MCF 10A (cell line): ENCODE data around the gene LIMA1. TPM values are rescaled to one million over a fixed set of nuclear protein-coding genes. Genes with fewer than 3 reads are reported as not detected.
"Not testable (repeated sequence)": the region's sequence is repeated elsewhere in the genome, so short reads cannot be mapped to it uniquely, and the experiment has no call there.

Source experiments
- BruUV-seq: library from RNA; stranded (reverse); fragments of 400-500 nt; replicated peaks from 2 replicates; lab custom pipeline; 2021; lab: Mats Ljungman, UMichigan
- CTCF ChIA-PET: fragments of 300-600 bp; sonication (Branson Sonifier 250); formaldehyde crosslinking; extraction: SDS; loops from one replicate; lab custom pipeline; 2021; ENCODE audit warnings: antibody characterized with exemption, inconsistent platforms; lab: Yijun Ruan, JAX
- POLR2A ChIA-PET: fragments of 300-600, 350-650 bp; sonication (Branson Sonifier 250); formaldehyde crosslinking; extraction: SDS; loops from one replicate; lab custom pipeline; 2020; ENCODE audit warnings: antibody characterized with exemption, inconsistent platforms; lab: Yijun Ruan, JAX
- DNase-seq: peaks from one replicate; pipeline ENCODE4 v3.0.0-alpha.2; 2018; ENCODE audit not compliant: unreplicated experiment
- H3K27ac Mint-ChIP-seq: one replicate; pipeline ENCODE4 v1.8.0; 2022; ENCODE audit warnings: mild to moderate bottlenecking, low read depth, mixed read lengths; ENCODE audit not compliant: unreplicated experiment
- H3K27me3 Mint-ChIP-seq: one replicate; pipeline ENCODE4 v1.8.0; 2022; ENCODE audit warnings: mixed read lengths; ENCODE audit not compliant: insufficient read depth, unreplicated experiment
- H3K36me3 Mint-ChIP-seq: one replicate; pipeline ENCODE4 v1.8.0; 2022; ENCODE audit warnings: mild to moderate bottlenecking, moderate library complexity, mixed read lengths; ENCODE audit not compliant: insufficient read depth, unreplicated experiment
- H3K4me1 Mint-ChIP-seq: one replicate; pipeline ENCODE4 v1.8.0; 2022; ENCODE audit warnings: mixed read lengths; ENCODE audit not compliant: insufficient read depth, unreplicated experiment
- H3K4me3 Mint-ChIP-seq: one replicate; pipeline ENCODE4 v1.8.0; 2022; ENCODE audit warnings: mild to moderate bottlenecking, moderate library complexity, mixed read lengths; ENCODE audit not compliant: unreplicated experiment
- H3K9me3 Mint-ChIP-seq: one replicate; pipeline ENCODE4 v1.8.0; 2022; ENCODE audit warnings: mixed read lengths; ENCODE audit not compliant: unreplicated experiment
- intact Hi-C: fragments of 100-400 bp; cut with micrococcal nuclease; formaldehyde crosslinking; loops from 2 replicates; pipeline ENCODE4 v1.14.1; 2022
- total RNA-seq: library from RNA; stranded (reverse); gene quantifications from 2 replicates; pipeline ENCODE4 v1.2.3, GENCODE V29; 2022
- TF ChIP-seq, protein P1 (sequence below): fragments of 200-600 bp; IDR thresholded peaks from one replicate; pipeline ENCODE4 v1.8.0; 2022; ENCODE audit warnings: antibody characterized with exemption, mild to moderate bottlenecking; ENCODE audit not compliant: unreplicated experiment

Gene LIMA1
- total RNA-seq, 1 experiment from 2014 or later, result 86.0 TPM

DNA sequence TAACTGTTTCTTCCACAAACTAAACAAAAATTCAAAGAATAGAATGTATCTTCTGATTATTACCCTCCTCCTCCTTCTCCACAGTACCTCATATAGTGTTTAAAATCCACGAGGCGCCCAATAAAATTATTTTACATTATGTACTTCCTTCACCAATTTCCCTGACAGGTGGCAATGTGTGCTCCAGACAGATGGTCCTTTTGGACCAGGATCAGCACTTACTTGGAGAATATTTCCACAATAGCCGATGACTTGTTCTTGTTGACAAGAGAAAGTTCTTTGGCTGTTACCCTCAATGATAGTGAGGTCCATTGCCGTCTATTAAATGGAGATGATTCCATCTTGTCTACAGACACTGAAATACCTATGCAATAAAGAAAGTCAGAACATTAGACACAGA lies 34.9 kb downstream of the LIMA1 start:
- Mint-ChIP-seq H3K9me3 (no peaks in the 10 kb centered on the region), H3K36me3 (peaks cover 9% of the 10 kb centered on the region), H3K4me1 (peaks cover 23% of the 10 kb centered on the region), H3K27ac (no peak overlapping the region), H3K4me3 (no peak overlapping the region), H3K27me3 (no peaks in the 10 kb centered on the region)
- intact Hi-C loops, result no loop called here
- POLR2A ChIA-PET, result interaction anchor here (2.8 kb wide), 1 partner anchor 27 kb away, joined by 55 read pairs; no protein-coding TSS in a partner anchor
- no peak for DNase-seq
- BruUV-seq, result no TSS peak
- TF ChIP-seq, protein P1, sequence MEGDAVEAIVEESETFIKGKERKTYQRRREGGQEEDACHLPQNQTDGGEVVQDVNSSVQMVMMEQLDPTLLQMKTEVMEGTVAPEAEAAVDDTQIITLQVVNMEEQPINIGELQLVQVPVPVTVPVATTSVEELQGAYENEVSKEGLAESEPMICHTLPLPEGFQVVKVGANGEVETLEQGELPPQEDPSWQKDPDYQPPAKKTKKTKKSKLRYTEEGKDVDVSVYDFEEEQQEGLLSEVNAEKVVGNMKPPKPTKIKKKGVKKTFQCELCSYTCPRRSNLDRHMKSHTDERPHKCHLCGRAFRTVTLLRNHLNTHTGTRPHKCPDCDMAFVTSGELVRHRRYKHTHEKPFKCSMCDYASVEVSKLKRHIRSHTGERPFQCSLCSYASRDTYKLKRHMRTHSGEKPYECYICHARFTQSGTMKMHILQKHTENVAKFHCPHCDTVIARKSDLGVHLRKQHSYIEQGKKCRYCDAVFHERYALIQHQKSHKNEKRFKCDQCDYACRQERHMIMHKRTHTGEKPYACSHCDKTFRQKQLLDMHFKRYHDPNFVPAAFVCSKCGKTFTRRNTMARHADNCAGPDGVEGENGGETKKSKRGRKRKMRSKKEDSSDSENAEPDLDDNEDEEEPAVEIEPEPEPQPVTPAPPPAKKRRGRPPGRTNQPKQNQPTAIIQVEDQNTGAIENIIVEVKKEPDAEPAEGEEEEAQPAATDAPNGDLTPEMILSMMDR, result no peak
- CTCF ChIA-PET, result interaction anchor here (0.6 to 1.7 kb wide), 3 partner anchors 10 to 67 kb away, joined by 3 to 7 read pairs (median 3); no protein-coding TSS in a partner anchor

DNA sequence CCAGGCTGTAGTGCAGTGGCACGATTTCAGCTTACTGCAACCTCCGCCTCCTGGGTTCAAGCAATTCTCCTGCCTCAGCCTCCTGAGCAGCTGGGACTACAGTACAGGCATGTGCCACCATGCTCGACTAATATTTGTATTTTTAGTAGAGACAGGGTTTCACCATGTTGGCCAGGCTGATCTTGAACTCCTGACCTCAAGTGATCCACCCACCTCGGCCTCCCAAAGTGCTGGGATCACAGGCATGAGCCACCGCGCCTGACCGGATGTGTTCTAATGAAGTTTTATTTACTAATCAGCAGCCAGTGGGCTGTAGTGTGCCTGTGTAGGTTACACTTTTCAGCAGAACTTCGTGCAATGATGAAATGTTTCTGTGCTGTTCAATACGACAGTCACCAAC lies 35.7 kb downstream of the LIMA1 start:
- peaks cover 11% of the 10 kb centered on the region for H3K36me3 Mint-ChIP-seq
- not testable (repeated sequence) for H3K27me3 Mint-ChIP-seq, DNase-seq, H3K4me3 Mint-ChIP-seq, BruUV-seq, H3K9me3 Mint-ChIP-seq
- POLR2A ChIA-PET, result interaction anchor here (1.2 to 2.8 kb wide), 7 partner anchors 11 to 65 kb away, joined by 4 to 55 read pairs (median 11); partner anchors contain the start of gene LIMA1
- intact Hi-C loops, result loop anchor here (1.0 kb wide), 1 partner anchor 25 kb away; no protein-coding TSS in a partner anchor
- CTCF ChIA-PET, result interaction anchor here (1.5 to 1.7 kb wide), 2 partner anchors 67 to 136 kb away, joined by 5 to 7 read pairs; partner anchors contain the start of gene COX14
- H3K27ac Mint-ChIP-seq, result peak overlapping the region; percentile 53
- peaks cover 19% of the 10 kb centered on the region for H3K4me1 Mint-ChIP-seq

DNA sequence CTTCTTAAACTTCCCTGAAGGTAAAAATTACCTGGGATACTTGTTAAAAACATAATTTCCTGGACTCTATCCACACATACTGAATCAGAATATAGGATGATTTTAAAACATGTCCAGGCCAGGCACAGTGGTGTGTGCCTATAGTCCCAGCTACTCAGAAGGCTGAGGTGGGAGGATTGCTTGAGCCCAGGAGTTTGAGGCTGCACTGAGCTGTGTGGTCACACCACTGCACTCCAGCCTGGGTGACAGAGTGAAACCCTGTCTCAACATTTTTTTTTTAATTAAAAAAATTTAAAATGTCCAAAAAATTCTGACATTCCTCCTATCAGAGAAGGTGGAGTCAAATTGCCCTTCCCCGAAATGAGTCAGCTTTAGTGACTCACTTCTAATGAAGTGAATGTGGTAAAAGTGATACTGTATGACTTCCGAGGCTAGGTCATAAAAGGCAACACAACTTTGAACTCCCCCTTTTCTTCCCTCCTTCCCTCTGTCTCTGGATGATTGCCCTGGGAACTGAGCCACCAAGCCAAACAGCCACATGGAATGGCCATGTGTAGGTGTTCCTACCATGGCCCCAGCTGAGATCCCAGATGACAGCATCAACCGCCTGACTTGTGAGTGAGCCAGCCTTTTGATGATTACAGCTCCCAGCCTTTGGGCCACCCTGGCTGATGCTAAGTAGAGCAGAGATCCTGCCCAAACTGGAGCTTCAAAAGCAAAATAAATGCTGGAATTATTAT lies 36.3 kb downstream of the LIMA1 start:
- CTCF ChIA-PET, result interaction anchor here (0.6 to 1.7 kb wide), 5 partner anchors 25 to 135 kb away, joined by 3 to 7 read pairs (median 5); partner anchors contain the start of gene COX14
- H3K27me3 Mint-ChIP-seq, result no peaks in the 10 kb centered on the region
- H3K4me3 Mint-ChIP-seq, result peak overlapping the region; percentile 30
- H3K27ac Mint-ChIP-seq, result peak overlapping the region; percentile 53
- POLR2A ChIA-PET, result interaction anchor here (0.6 to 2.8 kb wide), 10 partner anchors 12 to 95 kb away, joined by 3 to 55 read pairs (median 8); partner anchors contain the start of gene LIMA1
- peaks cover 15% of the 10 kb centered on the region for H3K4me1 Mint-ChIP-seq
- peaks cover 11% of the 10 kb centered on the region for H3K36me3 Mint-ChIP-seq
- H3K9me3 Mint-ChIP-seq, result no peaks in the 10 kb centered on the region
- intact Hi-C loops, result loop anchor here (1.0 kb wide), 1 partner anchor 25 kb away; no protein-coding TSS in a partner anchor
- BruUV-seq, result no TSS peak
- DNase-seq, result peak; percentile 98
- TF ChIP-seq, protein P1, result no peak

- Mint-ChIP-seq H3K27me3 (no peaks in the 10 kb centered on the region), H3K4me1 (peaks cover 11% of the 10 kb centered on the region), H3K27ac (peak overlapping the region; percentile 53), H3K4me3 (no peak overlapping the region), H3K9me3 (no peaks in the 10 kb centered on the region), H3K36me3 (peaks cover 11% of the 10 kb centered on the region)
- POLR2A ChIA-PET, result interaction anchor here (0.6 to 2.8 kb wide), 11 partner anchors 13 to 95 kb away, joined by 3 to 55 read pairs (median 8); partner anchors contain the start of gene LIMA1
- CTCF ChIA-PET, result interaction anchor here (0.6 to 1.5 kb wide), 5 partner anchors 12 to 192 kb away, joined by 3 to 5 read pairs (median 4); partner anchors contain the start of gene COX14
- no peak for DNase-seq
- TF ChIP-seq, protein P1, result no peak
- intact Hi-C loops, result no loop called here
- BruUV-seq, result TSS peak; percentile 51
Measured at GRCh38 chr12:50246197-50246865, 37.0 kb downstream of the LIMA1 start.
